ENCODE data around the gene KCNK3.
A peak's percentile ranks its signal among the peaks of the same experiment; 100 is the strongest.
"Not testable (repeated sequence)": the region's sequence is repeated elsewhere in the genome, so short reads cannot be mapped to it uniquely, and the experiment has no call there.

Gene KCNK3

GRCh38 chr2:26754972-26755670 is 62.6 kb downstream of the KCNK3 start:
- Histone ChIP-seq H3K4me1 (ENCODE audit: insufficient read depth, low read length) (peaks cover 63% of the 10 kb centered on the region), H3K27me3 (ENCODE audit: insufficient read depth, low read length) (no peaks in the 10 kb centered on the region), H3K36me3 (ENCODE audit: insufficient read depth, low read length) (no peaks in the 10 kb centered on the region), H2AFZ (ENCODE audit: low read depth, low read length) (no peak overlapping the region), H3K4me3 (ENCODE audit: low read length) (no peak overlapping the region), H3K9me3 (ENCODE audit: low read length) (no peaks in the 10 kb centered on the region)

GRCh38 chr2:26756337-26756736 is 63.8 kb downstream of the KCNK3 start:
- no peak overlapping the region for H2AFZ ChIP-seq (ENCODE audit: low read depth, low read length)
- H3K36me3 ChIP-seq (ENCODE audit: insufficient read depth, low read length): no peaks in the 10 kb centered on the region
- no peak overlapping the region for H3K4me3 ChIP-seq (ENCODE audit: low read length)
- H3K4me1 ChIP-seq (ENCODE audit: insufficient read depth, low read length): peaks cover 56% of the 10 kb centered on the region
- H3K27me3 ChIP-seq (ENCODE audit: insufficient read depth, low read length): no peaks in the 10 kb centered on the region
- H3K9me3 ChIP-seq (ENCODE audit: low read length): no peaks in the 10 kb centered on the region

DNA sequence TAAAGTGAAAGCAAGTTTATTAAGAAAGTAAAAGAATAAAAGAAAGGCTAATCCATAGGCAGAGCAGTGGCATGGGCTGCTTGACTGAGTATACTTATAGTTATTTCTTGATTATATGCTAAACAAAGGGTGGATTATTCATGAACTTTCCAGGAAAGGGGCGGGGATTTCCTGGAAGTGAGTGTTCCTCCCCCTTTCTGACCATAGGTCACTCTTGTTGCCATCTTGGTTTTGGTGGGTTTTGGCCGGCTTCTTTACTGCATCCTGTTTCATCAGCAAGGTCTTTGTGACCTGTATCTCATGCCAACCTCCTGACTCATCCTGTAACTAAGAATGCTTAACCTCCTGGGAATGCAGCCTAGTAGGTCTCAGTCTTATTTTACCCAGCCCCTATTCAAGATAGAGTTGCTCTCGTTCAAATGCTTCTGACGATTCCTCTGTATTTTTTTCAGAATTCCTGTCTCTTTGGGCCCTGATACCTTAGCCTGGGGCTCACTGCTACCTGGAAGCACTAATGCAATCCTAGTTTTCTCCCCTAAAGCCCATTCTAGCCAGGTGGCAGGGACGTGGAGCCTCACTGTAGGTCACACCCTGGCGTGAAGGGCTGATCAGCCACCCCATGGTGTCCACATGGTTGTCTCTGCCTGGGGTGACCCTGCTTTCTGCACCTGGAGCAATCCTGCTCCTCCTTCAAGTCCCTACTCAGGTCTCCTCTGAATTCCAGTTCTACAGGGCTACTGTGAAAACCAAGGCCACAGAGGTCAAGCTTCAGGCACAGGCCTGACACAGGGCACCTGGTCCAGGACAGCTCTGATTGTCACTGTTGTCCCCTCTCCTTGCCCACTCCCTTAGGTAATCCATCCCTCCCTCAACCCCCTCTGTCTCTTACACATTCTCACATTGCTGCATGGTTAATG is 65.6 kb downstream of the KCNK3 start:
- no peak overlapping the region for H3K4me3 ChIP-seq (ENCODE audit: low read length)
- H3K9me3 ChIP-seq (ENCODE audit: low read length): no peaks in the 10 kb centered on the region
- no peak overlapping the region for H2AFZ ChIP-seq (ENCODE audit: low read depth, low read length)
- peaks cover 47% of the 10 kb centered on the region for H3K4me1 ChIP-seq (ENCODE audit: insufficient read depth, low read length)
- no peaks in the 10 kb centered on the region for H3K36me3 ChIP-seq (ENCODE audit: insufficient read depth, low read length)
- H3K27me3 ChIP-seq (ENCODE audit: insufficient read depth, low read length): no peaks in the 10 kb centered on the region

DNA sequence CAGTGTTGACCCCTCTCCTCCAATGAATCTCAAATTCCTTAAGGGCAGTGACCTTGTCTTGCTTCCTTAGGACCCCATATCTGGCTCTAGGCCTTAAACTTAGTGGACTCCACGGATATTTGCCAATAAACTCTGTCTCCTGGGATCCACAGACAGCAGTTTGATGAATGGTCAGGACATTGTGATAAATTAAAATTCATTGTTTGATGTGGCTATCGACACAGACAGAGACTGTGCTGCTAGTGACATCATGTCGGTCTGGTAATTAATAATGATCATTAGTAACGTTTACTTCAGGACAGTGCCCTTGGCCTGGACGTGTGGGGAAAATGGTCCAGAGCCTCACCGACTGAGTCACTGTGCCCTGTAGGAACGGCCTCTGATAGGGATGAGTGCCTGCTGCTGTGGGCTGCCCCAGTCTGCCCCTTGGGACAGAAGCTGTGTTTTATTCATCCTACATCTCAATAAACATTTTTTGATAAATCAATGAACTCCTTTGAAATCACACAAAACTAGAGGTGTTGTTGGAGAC is 66.3 kb downstream of the KCNK3 start:
- no peaks in the 10 kb centered on the region for H3K27me3 ChIP-seq (ENCODE audit: insufficient read depth, low read length)
- no peak overlapping the region for H3K4me3 ChIP-seq (ENCODE audit: low read length)
- H3K9me3 ChIP-seq (ENCODE audit: low read length): no peaks in the 10 kb centered on the region
- no peaks in the 10 kb centered on the region for H3K36me3 ChIP-seq (ENCODE audit: insufficient read depth, low read length)
- no peak overlapping the region for H2AFZ ChIP-seq (ENCODE audit: low read depth, low read length)
- H3K4me1 ChIP-seq (ENCODE audit: insufficient read depth, low read length): peaks cover 44% of the 10 kb centered on the region

- H3K9me3 ChIP-seq (ENCODE audit: low read length): no peaks in the 10 kb centered on the region
- peaks cover 45% of the 10 kb centered on the region for H3K4me1 ChIP-seq (ENCODE audit: insufficient read depth, low read length)
- H3K4me3 ChIP-seq (ENCODE audit: low read length): no peak overlapping the region
- no peaks in the 10 kb centered on the region for H3K36me3 ChIP-seq (ENCODE audit: insufficient read depth, low read length)
- H3K27me3 ChIP-seq (ENCODE audit: insufficient read depth, low read length): no peaks in the 10 kb centered on the region
- H2AFZ ChIP-seq (ENCODE audit: low read depth, low read length): no peak overlapping the region
These were observed 67.3 kb downstream of the KCNK3 start for GRCh38 chr2:26759845-26760244.

DNA sequence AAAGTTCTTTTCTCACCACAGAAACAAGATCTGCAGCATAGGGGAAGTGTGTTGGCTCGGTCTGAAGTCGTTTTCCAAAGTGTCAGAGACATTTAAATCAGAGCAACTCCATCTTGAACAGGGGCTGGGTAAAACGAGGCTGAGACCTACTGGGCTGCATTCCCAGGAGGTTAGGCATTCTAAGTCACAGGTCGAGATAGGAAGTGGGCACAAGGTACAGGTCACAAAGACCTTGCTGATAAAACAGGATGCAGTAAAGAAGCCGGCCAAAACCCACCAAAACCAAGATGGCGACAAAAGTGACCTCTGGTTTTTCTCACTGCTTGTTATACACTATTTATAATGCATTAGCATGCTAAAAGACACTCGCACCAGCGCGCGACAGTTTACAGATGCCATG is 68.5 kb downstream of the KCNK3 start:
- not testable (repeated sequence) for H3K9me3 ChIP-seq (ENCODE audit: low read length); H3K27me3 ChIP-seq (ENCODE audit: insufficient read depth, low read length); H3K36me3 ChIP-seq (ENCODE audit: insufficient read depth, low read length); H2AFZ ChIP-seq (ENCODE audit: low read depth, low read length); H3K4me3 ChIP-seq (ENCODE audit: low read length)
- H3K4me1 ChIP-seq (ENCODE audit: insufficient read depth, low read length): peaks cover 45% of the 10 kb centered on the region

GRCh38 chr2:26763019-26763418 is 70.5 kb downstream of the KCNK3 start:
- Histone ChIP-seq H2AFZ (ENCODE audit: low read depth, low read length) (no peak overlapping the region), H3K36me3 (ENCODE audit: insufficient read depth, low read length) (peaks cover 4% of the 10 kb centered on the region), H3K4me3 (ENCODE audit: low read length) (no peak overlapping the region), H3K4me1 (ENCODE audit: insufficient read depth, low read length) (peaks cover 41% of the 10 kb centered on the region), H3K9me3 (ENCODE audit: low read length) (no peaks in the 10 kb centered on the region), H3K27me3 (ENCODE audit: insufficient read depth, low read length) (no peaks in the 10 kb centered on the region)

DNA sequence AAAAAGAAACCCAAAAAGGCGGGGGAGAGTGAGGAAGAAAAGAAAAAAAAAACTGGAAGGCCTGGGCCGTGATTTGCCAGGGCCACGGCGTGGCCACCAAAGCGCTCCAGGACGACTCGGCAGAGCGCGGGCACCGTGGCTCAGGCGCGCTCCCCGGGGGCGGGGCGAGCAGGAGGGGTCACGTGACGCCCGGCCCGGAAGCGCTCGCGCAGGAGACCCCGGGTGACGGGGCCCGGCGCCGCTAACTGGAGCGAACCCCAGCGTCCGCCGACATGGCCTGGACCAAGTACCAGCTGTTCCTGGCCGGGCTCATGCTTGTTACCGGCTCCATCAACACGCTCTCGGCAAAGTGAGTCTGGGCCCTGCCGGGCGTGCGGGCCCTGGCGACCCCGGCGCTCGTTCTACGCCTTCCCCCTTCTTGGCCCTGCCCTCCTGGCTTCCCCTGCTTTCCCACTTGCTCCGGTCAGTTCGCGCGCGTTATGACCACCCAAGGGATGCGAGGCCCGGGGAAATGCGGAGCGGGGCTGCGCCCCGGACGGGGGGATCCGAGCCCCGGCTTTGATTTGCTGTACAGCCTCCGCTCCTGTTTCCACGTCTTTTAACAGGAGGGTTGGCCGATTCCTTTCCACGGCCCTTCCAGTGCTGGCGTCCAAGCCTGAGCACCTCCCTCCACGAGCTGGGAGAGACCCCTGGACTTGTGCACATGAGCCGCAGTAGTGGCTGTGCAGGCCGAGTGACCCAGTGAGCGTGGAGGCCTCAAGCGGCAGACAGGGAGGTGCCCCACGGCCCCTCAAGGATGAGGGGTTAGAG is 71.8 kb downstream of the KCNK3 start, which contains the start of gene SLC35F6:
Gene SLC35F6 (plus strand): TSS at position 207 of the 810 bp plus-strand sequence. CDS start 66 bp downstream, at position 273.
- Histone ChIP-seq H3K36me3 (ENCODE audit: insufficient read depth, low read length) (peaks cover 7% of the 10 kb centered on the region), H2AFZ (ENCODE audit: low read depth, low read length) (peak within 1 kb of the TSS; percentile 19), H3K4me3 (ENCODE audit: low read length) (peak within 1 kb of the TSS; percentile 95), H3K9me3 (ENCODE audit: low read length) (no peaks in the 10 kb centered on the region), H3K4me1 (ENCODE audit: insufficient read depth, low read length) (peaks cover 36% of the 10 kb centered on the region), H3K27me3 (ENCODE audit: insufficient read depth, low read length) (no peaks in the 10 kb centered on the region)

- H2AFZ ChIP-seq (ENCODE audit: low read depth, low read length): no peak overlapping the region
- H3K9me3 ChIP-seq (ENCODE audit: low read length): no peaks in the 10 kb centered on the region
- H3K27me3 ChIP-seq (ENCODE audit: insufficient read depth, low read length): no peaks in the 10 kb centered on the region
- peaks cover 7% of the 10 kb centered on the region for H3K36me3 ChIP-seq (ENCODE audit: insufficient read depth, low read length)
- peaks cover 40% of the 10 kb centered on the region for H3K4me1 ChIP-seq (ENCODE audit: insufficient read depth, low read length)
- H3K4me3 ChIP-seq (ENCODE audit: low read length): peak overlapping the region; percentile 95
These were observed 72.4 kb downstream of the KCNK3 start for GRCh38 chr2:26764906-26765305.

GRCh38 chr2:26765475-26766200 is 73.1 kb downstream of the KCNK3 start:
- peaks cover 40% of the 10 kb centered on the region for H3K4me1 ChIP-seq (ENCODE audit: insufficient read depth, low read length)
- H3K27me3 ChIP-seq (ENCODE audit: insufficient read depth, low read length): no peaks in the 10 kb centered on the region
- H2AFZ ChIP-seq (ENCODE audit: low read depth, low read length): no peak overlapping the region
- no peaks in the 10 kb centered on the region for H3K9me3 ChIP-seq (ENCODE audit: low read length)
- H3K36me3 ChIP-seq (ENCODE audit: insufficient read depth, low read length): peaks cover 7% of the 10 kb centered on the region
- peak overlapping the region; percentile 95 for H3K4me3 ChIP-seq (ENCODE audit: low read length)

GRCh38 chr2:26767129-26767528 is 74.6 kb downstream of the KCNK3 start:
- Histone ChIP-seq H2AFZ (ENCODE audit: low read depth, low read length) (no peak overlapping the region), H3K36me3 (ENCODE audit: insufficient read depth, low read length) (peaks cover 14% of the 10 kb centered on the region), H3K4me1 (ENCODE audit: insufficient read depth, low read length) (peaks cover 38% of the 10 kb centered on the region), H3K4me3 (ENCODE audit: low read length) (no peak overlapping the region), H3K27me3 (ENCODE audit: insufficient read depth, low read length) (no peaks in the 10 kb centered on the region), H3K9me3 (ENCODE audit: low read length) (no peaks in the 10 kb centered on the region)

- Histone ChIP-seq H3K4me1 (ENCODE audit: insufficient read depth, low read length) (peaks cover 38% of the 10 kb centered on the region), H3K9me3 (ENCODE audit: low read length) (no peaks in the 10 kb centered on the region), H2AFZ (ENCODE audit: low read depth, low read length) (no peak overlapping the region), H3K36me3 (ENCODE audit: insufficient read depth, low read length) (peaks cover 14% of the 10 kb centered on the region), H3K27me3 (ENCODE audit: insufficient read depth, low read length) (no peaks in the 10 kb centered on the region), H3K4me3 (ENCODE audit: low read length) (no peak overlapping the region)
These were observed 75.5 kb downstream of the KCNK3 start for GRCh38 chr2:26767894-26768487.
